Body of pancreas (tissue), 4 donors: ENCODE data around the gene SLC2A3.

Source experiments
- POLR2A ChIP-seq, 3 donors: fragments of 450-650 bp; IDR thresholded peaks; one replicate each; pipeline ENCODE4 v1.6.1; 2016; ENCODE audit warnings: antibody characterized with exemption in 3 of 3, mild to moderate bottlenecking in 2 of 3
- TF ChIP-seq, protein P1 (sequence below), 7 experiments: fragments of 450-650 bp in 4 of 7; fragments of 200-600 bp in 3 of 7; sonication (generic) in 3 of 7; IDR thresholded peaks; one replicate each; pipeline ENCODE4 v1.5.1; 2016 to 2019; ENCODE audit warnings: antibody characterized with exemption in 7 of 7

DNA sequence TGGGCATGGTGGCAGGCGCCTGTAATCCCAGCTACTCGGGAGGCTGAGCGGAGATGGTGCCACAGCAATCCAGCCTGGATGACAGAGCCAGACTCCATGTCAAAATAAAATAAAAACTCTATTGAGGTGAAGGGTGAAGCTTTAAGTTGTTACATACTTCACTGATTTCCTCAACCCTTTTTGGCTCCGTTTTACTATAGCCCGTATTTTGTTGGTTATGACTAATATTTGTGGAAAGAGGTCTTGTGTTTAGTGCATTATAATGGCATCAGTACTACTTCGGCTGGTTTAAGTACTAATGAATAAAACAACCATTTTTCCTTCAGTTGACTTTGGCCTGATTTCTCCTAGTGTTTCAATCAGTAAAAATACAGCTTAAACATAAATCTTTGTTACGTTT is 36.2 kb downstream of the SLC2A3 start:
- TF ChIP-seq, protein P1, sequence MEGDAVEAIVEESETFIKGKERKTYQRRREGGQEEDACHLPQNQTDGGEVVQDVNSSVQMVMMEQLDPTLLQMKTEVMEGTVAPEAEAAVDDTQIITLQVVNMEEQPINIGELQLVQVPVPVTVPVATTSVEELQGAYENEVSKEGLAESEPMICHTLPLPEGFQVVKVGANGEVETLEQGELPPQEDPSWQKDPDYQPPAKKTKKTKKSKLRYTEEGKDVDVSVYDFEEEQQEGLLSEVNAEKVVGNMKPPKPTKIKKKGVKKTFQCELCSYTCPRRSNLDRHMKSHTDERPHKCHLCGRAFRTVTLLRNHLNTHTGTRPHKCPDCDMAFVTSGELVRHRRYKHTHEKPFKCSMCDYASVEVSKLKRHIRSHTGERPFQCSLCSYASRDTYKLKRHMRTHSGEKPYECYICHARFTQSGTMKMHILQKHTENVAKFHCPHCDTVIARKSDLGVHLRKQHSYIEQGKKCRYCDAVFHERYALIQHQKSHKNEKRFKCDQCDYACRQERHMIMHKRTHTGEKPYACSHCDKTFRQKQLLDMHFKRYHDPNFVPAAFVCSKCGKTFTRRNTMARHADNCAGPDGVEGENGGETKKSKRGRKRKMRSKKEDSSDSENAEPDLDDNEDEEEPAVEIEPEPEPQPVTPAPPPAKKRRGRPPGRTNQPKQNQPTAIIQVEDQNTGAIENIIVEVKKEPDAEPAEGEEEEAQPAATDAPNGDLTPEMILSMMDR (IDR thresholded peaks at IDR 0.05): no peak
- no peak for TF ChIP-seq POLR2A (IDR thresholded peaks at IDR 0.05)
